ENCODE measurements around the gene PTPN2.

PTPN2 gene

DNA sequence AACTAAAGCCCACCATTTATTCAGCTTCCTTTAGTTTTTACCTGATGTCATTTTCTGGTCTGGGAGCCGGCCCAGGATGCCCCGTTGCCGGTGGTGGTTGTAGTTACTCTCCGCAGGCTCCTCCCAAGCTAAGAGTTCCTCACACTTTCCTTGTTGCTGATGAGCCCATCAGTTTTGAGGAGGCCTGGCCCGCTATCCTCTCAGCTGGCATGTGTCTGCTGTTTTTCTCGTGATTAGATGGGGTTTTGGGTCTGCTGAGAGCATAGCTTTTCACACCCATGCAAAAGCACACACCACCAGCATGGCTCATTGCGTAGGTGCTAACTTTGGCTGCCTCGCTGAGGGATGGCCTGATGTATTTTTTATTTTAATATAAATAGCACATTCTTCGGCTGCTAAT is 109.1 kb downstream of the PTPN2 start:
- H3K27ac ChIP-seq (ENCODE audit: low read length): no peak overlapping the region
- H3K4me3 ChIP-seq (ENCODE audit: low read length in 2 of 2): no peak overlapping the region
- H3K9ac ChIP-seq (ENCODE audit: low read length in 2 of 2): no peak overlapping the region
- H3K4me1 ChIP-seq (ENCODE audit: control insufficient read depth, insufficient read depth, low read length): no peaks in the 10 kb centered on the region
- H3K27me3 ChIP-seq (ENCODE audit: control insufficient read depth in 1 of 2, insufficient read depth in 2 of 2, low read length in 2 of 2): no peaks in the 10 kb centered on the region
- H3K9me3 ChIP-seq (ENCODE audit: control insufficient read depth in 2 of 2, low read length in 2 of 2): no peaks in the 10 kb centered on the region
- no peaks in the 10 kb centered on the region for H3K36me3 ChIP-seq (ENCODE audit: control insufficient read depth in 2 of 2, insufficient read depth in 2 of 2, low read length in 2 of 2)

DNA sequence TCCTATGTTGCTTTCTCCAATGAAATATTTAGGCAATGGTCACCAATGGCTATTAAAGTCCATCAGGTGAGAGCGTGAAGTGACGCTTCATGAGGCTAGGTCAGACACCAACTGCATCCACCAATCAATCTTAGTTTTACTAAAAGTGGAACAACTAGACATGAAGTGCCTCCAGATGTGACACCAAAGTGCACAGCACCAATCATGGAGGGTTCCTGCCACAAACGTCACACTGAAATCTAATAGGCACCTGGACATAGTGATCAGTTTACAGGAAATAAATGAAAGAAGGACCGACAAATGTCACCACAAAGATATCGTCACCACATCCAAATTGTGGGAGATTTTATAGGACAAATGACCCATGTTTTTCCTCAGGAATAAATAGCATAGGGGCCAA is 110.7 kb downstream of the PTPN2 start:
- no peak overlapping the region for H3K4me3 ChIP-seq (ENCODE audit: low read length in 2 of 2)
- H3K9ac ChIP-seq (ENCODE audit: low read length in 2 of 2): no peak overlapping the region
- no peaks in the 10 kb centered on the region for H3K36me3 ChIP-seq (ENCODE audit: control insufficient read depth in 2 of 2, insufficient read depth in 2 of 2, low read length in 2 of 2)
- H3K9me3 ChIP-seq (ENCODE audit: control insufficient read depth in 2 of 2, low read length in 2 of 2): no peaks in the 10 kb centered on the region
- H3K27ac ChIP-seq (ENCODE audit: low read length): no peak overlapping the region
- H3K4me1 ChIP-seq (ENCODE audit: control insufficient read depth, insufficient read depth, low read length): no peaks in the 10 kb centered on the region
- no peaks in the 10 kb centered on the region for H3K27me3 ChIP-seq (ENCODE audit: control insufficient read depth in 1 of 2, insufficient read depth in 2 of 2, low read length in 2 of 2)

DNA sequence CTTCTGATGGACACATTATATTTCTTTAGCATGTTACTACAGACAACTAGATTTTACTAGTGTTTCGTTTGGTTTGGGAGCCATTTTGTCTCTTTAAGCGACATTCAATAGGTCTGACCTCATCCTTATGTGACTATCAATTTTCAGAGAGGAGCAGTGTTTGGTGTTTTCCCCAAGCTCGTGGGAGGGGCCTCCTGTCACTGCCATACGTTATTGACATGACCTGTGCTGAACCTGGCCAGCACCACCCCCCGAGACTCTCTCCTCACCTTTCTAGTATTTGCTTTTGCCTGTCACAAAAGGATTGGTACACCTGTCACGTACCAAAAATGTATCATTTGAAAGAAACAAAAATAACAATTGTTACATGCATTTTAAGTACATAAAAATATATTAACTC is 111.9 kb downstream of the PTPN2 start:
- Histone ChIP-seq H3K4me3 (ENCODE audit: low read length in 2 of 2) (no peak overlapping the region), H3K27me3 (ENCODE audit: control insufficient read depth in 1 of 2, insufficient read depth in 2 of 2, low read length in 2 of 2) (peaks cover 0 to 2% of the 10 kb centered on the region in 2 donors), H3K36me3 (ENCODE audit: control insufficient read depth in 2 of 2, insufficient read depth in 2 of 2, low read length in 2 of 2) (no peaks in the 10 kb centered on the region), H3K9me3 (ENCODE audit: control insufficient read depth in 2 of 2, low read length in 2 of 2) (no peaks in the 10 kb centered on the region), H3K27ac (ENCODE audit: low read length) (no peak overlapping the region), H3K9ac (ENCODE audit: low read length in 2 of 2) (no peak overlapping the region), H3K4me1 (ENCODE audit: control insufficient read depth, insufficient read depth, low read length) (no peaks in the 10 kb centered on the region)

DNA sequence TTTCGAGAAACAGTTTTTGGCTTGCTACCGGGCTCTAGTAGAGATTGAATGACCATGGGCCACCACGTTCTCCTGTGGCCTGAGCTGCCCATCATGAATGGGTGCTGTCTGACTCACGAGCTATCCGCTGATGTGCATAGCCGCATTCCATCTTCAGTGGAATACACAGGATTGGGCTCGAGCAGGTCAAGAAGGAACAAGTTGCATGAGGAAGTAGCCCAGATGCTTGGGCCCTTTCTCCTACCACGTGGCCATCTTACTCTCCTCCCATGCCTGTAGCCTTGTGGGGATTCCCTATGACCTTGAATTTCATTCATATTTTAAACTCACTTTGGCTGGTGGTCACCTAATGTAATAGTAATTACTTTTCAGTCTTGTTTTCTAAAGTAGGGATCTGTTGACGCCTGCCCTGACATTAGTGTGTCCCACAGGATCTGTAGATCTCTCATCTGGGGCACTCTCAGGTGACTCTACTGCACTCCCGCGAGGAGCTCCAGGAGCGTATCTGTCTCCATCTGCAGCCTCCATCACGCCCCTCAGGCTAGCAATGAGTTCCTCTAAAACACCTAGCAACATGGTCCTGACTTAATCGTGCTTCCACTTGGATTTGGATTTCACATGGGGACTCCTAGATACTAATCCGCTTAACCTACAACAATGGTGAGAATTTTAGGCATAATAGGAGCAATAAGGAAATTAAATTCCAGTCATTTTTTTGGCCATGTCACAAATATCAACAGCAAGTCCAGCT is 113.4 kb downstream of the PTPN2 start:
- Histone ChIP-seq H3K27me3 (ENCODE audit: control insufficient read depth in 1 of 2, insufficient read depth in 2 of 2, low read length in 2 of 2) (peaks cover 0 to 2% of the 10 kb centered on the region in 2 donors), H3K27ac (ENCODE audit: low read length) (no peak overlapping the region), H3K4me3 (ENCODE audit: low read length in 2 of 2) (no peak overlapping the region), H3K9me3 (ENCODE audit: control insufficient read depth in 2 of 2, low read length in 2 of 2) (no peaks in the 10 kb centered on the region), H3K4me1 (ENCODE audit: control insufficient read depth, insufficient read depth, low read length) (no peaks in the 10 kb centered on the region), H3K9ac (ENCODE audit: low read length in 2 of 2) (no peak overlapping the region), H3K36me3 (ENCODE audit: control insufficient read depth in 2 of 2, insufficient read depth in 2 of 2, low read length in 2 of 2) (no peaks in the 10 kb centered on the region)

DNA sequence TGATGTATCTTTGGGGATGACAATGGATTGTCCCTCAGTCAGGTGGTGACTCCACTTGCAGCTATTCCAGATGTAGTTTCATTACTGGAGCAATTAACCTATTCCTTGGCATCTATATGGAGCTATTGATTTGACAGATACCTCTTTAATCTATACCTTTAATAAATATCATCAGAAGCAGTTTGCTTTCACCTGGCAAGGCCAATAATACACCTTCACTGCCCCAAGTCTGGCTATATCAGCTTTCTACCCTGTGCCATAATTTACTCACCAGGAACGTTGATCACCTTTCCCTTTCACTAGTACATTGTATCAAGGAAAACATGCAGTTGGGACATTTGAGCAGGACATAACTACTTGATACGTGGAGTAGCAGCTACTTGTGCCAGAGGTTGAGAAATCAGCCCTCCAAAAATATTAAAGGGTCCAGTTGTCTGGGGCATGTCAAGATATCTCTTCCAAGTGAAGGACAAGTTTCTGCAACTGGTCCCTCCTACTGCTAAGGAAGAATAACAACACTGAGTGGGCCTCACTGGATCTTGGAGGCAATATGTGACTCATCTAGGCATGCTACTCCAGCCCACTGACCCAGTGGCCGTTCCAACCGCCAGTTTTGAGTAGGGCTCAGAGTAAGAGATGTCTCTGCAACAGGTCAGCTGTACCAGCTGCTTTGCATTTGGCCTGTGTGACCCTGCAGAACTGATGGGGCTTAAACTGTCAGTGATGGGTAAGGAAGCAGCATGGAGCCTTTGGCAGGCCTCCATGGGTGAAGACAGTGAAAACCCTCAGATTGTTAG is 114.2 kb downstream of the PTPN2 start:
- no peak overlapping the region for H3K4me3 ChIP-seq (ENCODE audit: low read length in 2 of 2)
- H3K9ac ChIP-seq (ENCODE audit: low read length in 2 of 2): no peak overlapping the region
- no peaks in the 10 kb centered on the region for H3K9me3 ChIP-seq (ENCODE audit: control insufficient read depth in 2 of 2, low read length in 2 of 2)
- H3K36me3 ChIP-seq (ENCODE audit: control insufficient read depth in 2 of 2, insufficient read depth in 2 of 2, low read length in 2 of 2): no peaks in the 10 kb centered on the region
- peaks cover 0 to 2% of the 10 kb centered on the region in 2 donors for H3K27me3 ChIP-seq (ENCODE audit: control insufficient read depth in 1 of 2, insufficient read depth in 2 of 2, low read length in 2 of 2)
- H3K27ac ChIP-seq (ENCODE audit: low read length): no peak overlapping the region
- H3K4me1 ChIP-seq (ENCODE audit: control insufficient read depth, insufficient read depth, low read length): no peaks in the 10 kb centered on the region

DNA sequence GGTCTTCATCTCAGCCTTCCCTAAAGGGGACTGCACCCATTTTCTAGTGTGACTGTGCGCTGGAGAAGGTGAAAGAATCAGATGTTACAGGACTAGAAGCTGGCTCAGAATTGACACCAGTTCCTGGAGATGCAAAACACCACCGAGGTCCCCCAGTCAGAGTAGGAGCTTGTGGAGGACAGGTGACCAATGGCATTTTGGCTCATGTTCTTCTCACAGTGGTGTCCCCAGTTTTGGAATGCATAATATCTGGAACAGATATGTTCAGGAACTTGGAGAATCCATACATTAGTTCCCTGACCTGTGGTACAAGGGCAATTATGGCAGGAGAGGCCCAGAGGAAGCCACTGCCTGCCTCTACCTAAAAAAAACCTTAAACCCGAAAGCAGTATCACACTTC is 114.9 kb downstream of the PTPN2 start:
- H3K9me3 ChIP-seq (ENCODE audit: control insufficient read depth in 2 of 2, low read length in 2 of 2): no peaks in the 10 kb centered on the region
- H3K27me3 ChIP-seq (ENCODE audit: control insufficient read depth in 1 of 2, insufficient read depth in 2 of 2, low read length in 2 of 2): peaks cover 0 to 2% of the 10 kb centered on the region in 2 donors
- H3K4me3 ChIP-seq (ENCODE audit: low read length in 2 of 2): no peak overlapping the region
- no peak overlapping the region for H3K27ac ChIP-seq (ENCODE audit: low read length)
- no peak overlapping the region for H3K9ac ChIP-seq (ENCODE audit: low read length in 2 of 2)
- H3K36me3 ChIP-seq (ENCODE audit: control insufficient read depth in 2 of 2, insufficient read depth in 2 of 2, low read length in 2 of 2): no peaks in the 10 kb centered on the region
- H3K4me1 ChIP-seq (ENCODE audit: control insufficient read depth, insufficient read depth, low read length): no peaks in the 10 kb centered on the region

DNA sequence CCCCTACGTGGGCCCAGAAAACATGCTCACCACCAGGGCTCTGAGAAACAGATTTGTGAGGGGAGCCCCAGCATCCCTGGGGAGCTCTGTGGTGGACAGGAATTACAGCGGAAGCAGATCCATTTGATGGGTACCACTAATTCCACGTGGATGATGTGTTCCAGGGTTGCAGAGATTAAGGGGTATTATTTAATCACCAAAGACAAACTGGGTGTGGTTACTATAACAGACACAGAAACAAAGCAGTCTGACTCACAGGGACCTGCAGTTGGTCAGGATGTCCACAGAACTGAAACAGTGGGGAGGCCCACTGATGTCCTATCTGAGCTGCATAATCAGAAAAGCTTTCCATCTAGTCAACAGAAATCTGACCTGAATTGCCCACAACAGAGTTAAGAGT is 115.4 kb downstream of the PTPN2 start:
- no peaks in the 10 kb centered on the region for H3K9me3 ChIP-seq (ENCODE audit: control insufficient read depth in 2 of 2, low read length in 2 of 2)
- no peak overlapping the region for H3K4me3 ChIP-seq (ENCODE audit: low read length in 2 of 2)
- no peaks in the 10 kb centered on the region for H3K36me3 ChIP-seq (ENCODE audit: control insufficient read depth in 2 of 2, insufficient read depth in 2 of 2, low read length in 2 of 2)
- H3K9ac ChIP-seq (ENCODE audit: low read length in 2 of 2): no peak overlapping the region
- H3K27ac ChIP-seq (ENCODE audit: low read length): no peak overlapping the region
- peaks cover 0 to 2% of the 10 kb centered on the region in 2 donors for H3K27me3 ChIP-seq (ENCODE audit: control insufficient read depth in 1 of 2, insufficient read depth in 2 of 2, low read length in 2 of 2)
- no peaks in the 10 kb centered on the region for H3K4me1 ChIP-seq (ENCODE audit: control insufficient read depth, insufficient read depth, low read length)

DNA sequence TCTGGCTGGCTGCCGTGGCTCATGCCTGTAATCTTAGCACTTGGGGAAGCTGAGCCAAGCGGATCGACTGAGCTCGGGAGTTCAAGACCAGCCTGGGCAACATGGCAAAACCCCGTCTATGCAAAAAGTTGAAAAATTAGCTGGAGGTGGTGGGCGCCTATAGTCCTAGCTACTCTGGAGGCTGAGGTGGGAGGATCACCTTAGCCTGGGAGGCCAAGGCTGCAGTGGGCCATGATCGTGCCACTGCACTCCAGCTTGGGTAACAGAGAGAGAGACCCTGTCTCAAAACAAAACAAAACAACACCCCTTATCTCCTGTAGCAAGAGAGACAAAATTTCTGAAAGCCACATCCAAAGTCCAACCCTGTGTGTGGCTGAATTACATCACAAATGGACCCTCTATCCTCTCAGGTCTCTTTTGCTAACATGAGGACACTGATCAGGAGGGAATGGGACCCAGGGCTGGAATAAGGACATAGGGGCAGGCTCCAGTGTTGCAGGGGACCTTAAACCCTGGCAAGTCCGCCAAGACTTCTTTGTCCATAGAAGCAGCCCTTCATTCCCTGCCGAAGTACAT is 116.4 kb downstream of the PTPN2 start:
- Histone ChIP-seq H3K4me3 (ENCODE audit: low read length in 2 of 2) (no peak overlapping the region), H3K27me3 (ENCODE audit: control insufficient read depth in 1 of 2, insufficient read depth in 2 of 2, low read length in 2 of 2) (peaks cover 0 to 2% of the 10 kb centered on the region in 2 donors), H3K9ac (ENCODE audit: low read length in 2 of 2) (no peak overlapping the region), H3K9me3 (ENCODE audit: control insufficient read depth in 2 of 2, low read length in 2 of 2) (no peaks in the 10 kb centered on the region), H3K27ac (ENCODE audit: low read length) (no peak overlapping the region), H3K36me3 (ENCODE audit: control insufficient read depth in 2 of 2, insufficient read depth in 2 of 2, low read length in 2 of 2) (no peaks in the 10 kb centered on the region), H3K4me1 (ENCODE audit: control insufficient read depth, insufficient read depth, low read length) (no peaks in the 10 kb centered on the region)

DNA sequence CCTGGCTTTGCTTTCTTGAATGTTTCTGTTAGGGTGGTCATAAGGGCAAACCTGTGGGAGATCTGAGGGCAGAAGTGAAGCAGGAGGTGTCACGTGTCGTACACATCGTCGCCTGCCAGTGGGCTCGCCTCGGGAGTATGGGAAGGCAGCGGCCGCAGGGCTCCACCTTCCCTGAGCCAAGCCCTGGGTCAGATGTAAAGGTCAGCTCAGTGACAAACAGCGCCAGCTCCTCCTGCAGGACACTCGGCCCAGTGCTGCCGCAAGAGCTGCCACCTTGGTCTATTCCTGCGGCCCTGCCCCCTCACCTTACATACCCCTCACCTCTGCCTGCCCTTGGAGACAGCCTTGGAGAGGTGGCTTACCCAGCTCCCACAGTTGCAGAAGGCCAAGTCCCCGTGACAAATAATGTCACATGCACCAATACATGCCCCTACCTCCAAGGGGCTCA is 117.0 kb downstream of the PTPN2 start:
- Histone ChIP-seq H3K27ac (ENCODE audit: low read length) (no peak overlapping the region), H3K4me1 (ENCODE audit: control insufficient read depth, insufficient read depth, low read length) (no peaks in the 10 kb centered on the region), H3K9ac (ENCODE audit: low read length in 2 of 2) (no peak overlapping the region), H3K36me3 (ENCODE audit: control insufficient read depth in 2 of 2, insufficient read depth in 2 of 2, low read length in 2 of 2) (no peaks in the 10 kb centered on the region), H3K9me3 (ENCODE audit: control insufficient read depth in 2 of 2, low read length in 2 of 2) (no peaks in the 10 kb centered on the region), H3K27me3 (ENCODE audit: control insufficient read depth in 1 of 2, insufficient read depth in 2 of 2, low read length in 2 of 2) (peaks cover 0 to 2% of the 10 kb centered on the region in 2 donors), H3K4me3 (ENCODE audit: low read length in 2 of 2) (no peak overlapping the region)

DNA sequence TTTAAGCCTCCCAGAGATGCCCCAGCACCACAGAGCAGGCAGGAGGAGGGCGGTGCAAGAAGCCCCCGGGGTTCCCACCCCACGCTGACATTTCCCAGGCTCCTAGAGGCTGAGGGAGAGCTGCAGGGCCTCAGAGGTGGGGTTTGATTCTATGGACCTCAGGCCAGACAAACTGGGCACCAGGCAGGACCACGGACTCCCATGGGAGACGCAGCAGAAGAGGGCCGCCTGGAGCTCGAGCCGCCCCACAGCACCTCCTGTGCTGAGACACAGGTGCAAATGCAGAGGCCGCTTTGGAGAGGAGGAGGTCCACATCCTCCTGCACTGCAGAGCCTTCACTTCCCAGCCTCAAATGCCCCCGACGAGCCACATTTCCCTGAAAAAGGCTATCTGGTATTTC is 118.5 kb downstream of the PTPN2 start:
- H3K27me3 ChIP-seq (ENCODE audit: control insufficient read depth in 1 of 2, insufficient read depth in 2 of 2, low read length in 2 of 2): peaks cover 0 to 2% of the 10 kb centered on the region in 2 donors
- no peak overlapping the region for H3K27ac ChIP-seq (ENCODE audit: low read length)
- no peak overlapping the region for H3K4me3 ChIP-seq (ENCODE audit: low read length in 2 of 2)
- H3K9me3 ChIP-seq (ENCODE audit: control insufficient read depth in 2 of 2, low read length in 2 of 2): no peaks in the 10 kb centered on the region
- no peak overlapping the region for H3K9ac ChIP-seq (ENCODE audit: low read length in 2 of 2)
- H3K36me3 ChIP-seq (ENCODE audit: control insufficient read depth in 2 of 2, insufficient read depth in 2 of 2, low read length in 2 of 2): no peaks in the 10 kb centered on the region
- no peaks in the 10 kb centered on the region for H3K4me1 ChIP-seq (ENCODE audit: control insufficient read depth, insufficient read depth, low read length)

All from stomach smooth muscle (tissue), 2 donors.